HL-60 (cell line): Measurements from ENCODE around the gene AMPD2.

Source experiments
- DNase-seq, 2 experiments: peaks; one replicate each; pipeline ENCODE4 v3.0.0-alpha.2; 2010 to 2020; ENCODE audit warnings: low read depth in 1 of 2, low spot score in 1 of 2
- H3K27ac ChIP-seq: fragments of 250-450 bp; sonication (Bioruptor Pico); replicated peaks from 2 replicates; pipeline ENCODE4 v1.5.1; 2020; ENCODE audit warnings: mild to moderate bottlenecking, moderate library complexity
- H3K27me3 ChIP-seq: fragments of 250-450 bp; sonication (Bioruptor Pico); 2 replicates; pipeline ENCODE4 v1.5.1; 2021; ENCODE audit warnings: mild to moderate bottlenecking, moderate library complexity; ENCODE audit not compliant: insufficient read depth, poor library complexity, severe bottlenecking
- H3K4me3 ChIP-seq: replicated peaks from 2 replicates; pipeline ENCODE4 v1.5.1; 2011; ENCODE audit warnings: mild to moderate bottlenecking, control low read depth, low read length; ENCODE audit not compliant: insufficient read depth
- CTCF ChIP-seq: IDR thresholded peaks from one replicate; pipeline ENCODE4 v1.5.1; 2011; ENCODE audit warnings: low read length, control low read depth, inconsistent platforms; ENCODE audit not compliant: insufficient read depth
- GABPA ChIP-seq: IDR thresholded peaks from 2 replicates; pipeline ENCODE4 v1.6.1; 2012; ENCODE audit warnings: low read depth
- POLR2AphosphoS5 ChIP-seq: IDR thresholded peaks from 2 replicates; pipeline ENCODE4 v1.6.1; 2012; ENCODE audit warnings: low read depth
- REST ChIP-seq: IDR thresholded peaks from 2 replicates; pipeline ENCODE4 v1.6.1; 2012; ENCODE audit warnings: low read depth; ENCODE audit not compliant: insufficient replicate concordance
- SPI1 ChIP-seq: IDR thresholded peaks from 2 replicates; pipeline ENCODE4 v1.6.1; 2012; ENCODE audit warnings: low read depth, mild to moderate bottlenecking, borderline replicate concordance

The AMPD2 gene

GRCh38 chr1:109654519-109654918 lies 34.9 kb downstream of the AMPD2 start:
- TF ChIP-seq REST (no peak), POLR2AphosphoS5 (no peak), CTCF (no peak), GABPA (no peak), SPI1 (no peak)
- Histone ChIP-seq H3K4me3 (no peak overlapping the region), H3K27me3 (no peaks in the 10 kb centered on the region), H3K27ac (no peak overlapping the region)
- DNase-seq, result no peak

GRCh38 chr1:109655615-109656519 lies 36.2 kb downstream of the AMPD2 start, which contains the start of gene GSTM4:
Gene GSTM4 (plus strand): TSS chr1:109656099. CDS start chr1:109656390, 291 bp downstream.
- peak within 1 kb of the TSS; percentile 65 for H3K4me3 ChIP-seq
- peak within 1 kb of the TSS; percentile 40 for H3K27ac ChIP-seq
- DNase-seq, result peak; percentile 79 to 88
- H3K27me3 ChIP-seq, result no peaks in the 10 kb centered on the region
- TF ChIP-seq GABPA (no peak), SPI1 (no peak), REST (no peak), CTCF (no peak)

- Histone ChIP-seq H3K27ac (no peak overlapping the region), H3K4me3 (no peak overlapping the region), H3K27me3 (no peaks in the 10 kb centered on the region)
- DNase-seq, result peak in 1 of 2 experiments; percentile 0
- TF ChIP-seq REST (no peak), CTCF (no peak), SPI1 (no peak), GABPA (no peak), POLR2AphosphoS5 (no peak)
Observed at GRCh38 chr1:109657395-109657794, 37.8 kb downstream of the AMPD2 start.
